Prostate gland (tissue), 2 donors: ENCODE measurements around the gene GGTLC3.
"Not testable (repeated sequence)": the region's sequence is repeated elsewhere in the genome, so short reads cannot be mapped to it uniquely, and the experiment has no call there.

Source experiments
- CTCF ChIP-seq, 4 experiments: fragments of 200-600 bp in 2 of 4; fragments of 450-650 bp in 2 of 4; sonication (generic) in 2 of 4; IDR thresholded peaks; 1 replicate in 3 of 4; 2 replicates in 1 of 4; pipeline ENCODE4 v1.5.1; 2016 to 2019; ENCODE audit warnings: antibody characterized with exemption in 4 of 4, mild to moderate bottlenecking in 2 of 4, moderate library complexity in 2 of 4
- POLR2A ChIP-seq: fragments of 450-650 bp; IDR thresholded peaks from one replicate; pipeline ENCODE4 v1.6.1; 2016; ENCODE audit warnings: antibody characterized with exemption, mild to moderate bottlenecking
- POLR2AphosphoS5 ChIP-seq: sonication (generic); formaldehyde crosslinking; IDR thresholded peaks from one replicate; pipeline ENCODE4 v1.6.1; 2017; ENCODE audit warnings: antibody characterized with exemption

DNA sequence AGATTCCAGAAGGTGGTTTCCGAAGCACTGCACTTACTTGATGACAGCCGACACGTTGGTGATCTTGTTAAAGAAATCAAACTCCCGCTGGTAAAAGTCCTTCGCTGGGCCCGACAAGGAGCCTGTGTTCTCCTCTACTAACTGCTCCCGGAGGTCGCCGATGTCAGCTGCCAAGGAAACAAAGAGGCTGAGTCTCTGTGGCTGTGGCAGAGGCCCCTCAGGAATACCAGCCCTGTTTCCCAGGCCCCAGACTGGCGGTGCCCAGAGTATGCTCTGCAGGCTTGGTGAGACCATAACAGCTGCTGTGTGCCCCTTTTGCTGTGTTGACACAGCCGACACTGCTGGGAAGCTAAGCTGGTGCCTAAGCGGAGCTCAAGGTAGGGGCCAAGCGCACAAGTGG lies 26.7 kb upstream of the GGTLC3 start:
- not testable (repeated sequence) for TF ChIP-seq CTCF (IDR thresholded peaks at IDR 0.05); POLR2AphosphoS5; POLR2A
